GM04504 (cell line): Measurements from ENCODE around the gene RIMBP2.
"Not testable (repeated sequence)": the region's sequence is repeated elsewhere in the genome, so short reads cannot be mapped to it uniquely, and the experiment has no call there.

ENCODE experiments used
- DNase-seq: peaks from one replicate; pipeline ENCODE4 v3.0.0-alpha.2; 2012; ENCODE audit warnings: low read depth

RIMBP2 gene

DNA sequence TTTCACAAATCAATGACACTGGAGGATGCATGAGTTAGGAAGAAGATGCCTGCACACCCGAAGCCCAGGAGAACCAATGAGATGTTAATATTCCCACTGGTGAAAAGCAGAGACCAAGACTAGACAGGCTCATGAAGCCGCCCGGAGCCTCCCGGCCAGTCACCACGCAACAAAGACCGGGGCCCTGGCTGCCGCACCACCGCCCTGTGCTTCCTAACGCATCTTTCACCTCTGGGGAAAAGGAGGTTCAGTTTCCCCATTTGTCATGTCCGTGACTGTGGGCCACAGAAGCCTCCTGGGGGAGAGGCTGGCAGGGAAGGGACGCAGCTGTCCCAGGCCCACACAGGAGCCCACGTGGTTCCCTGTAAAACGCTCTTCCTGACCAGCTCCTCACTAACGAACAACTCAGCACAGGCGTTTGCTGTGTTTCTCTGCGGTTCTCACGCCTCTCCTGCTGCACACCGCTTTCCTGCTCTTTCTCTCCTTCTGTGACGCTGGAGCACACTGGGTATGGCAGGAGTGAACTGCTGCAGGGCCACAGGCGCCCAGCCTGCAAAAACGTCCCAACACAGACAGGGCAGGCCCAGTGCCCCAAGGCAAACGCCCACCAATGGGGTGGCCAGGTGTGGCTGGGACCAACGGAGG lies 10.8 kb downstream of the RIMBP2 start:
- no peak for DNase-seq

GRCh38 chr12:130704606-130705005 lies 11.5 kb downstream of the RIMBP2 start:
- DNase-seq, result no peak

- DNase-seq, result no peak
These were observed 12.2 kb downstream of the RIMBP2 start for GRCh38 chr12:130703733-130704375.

DNA sequence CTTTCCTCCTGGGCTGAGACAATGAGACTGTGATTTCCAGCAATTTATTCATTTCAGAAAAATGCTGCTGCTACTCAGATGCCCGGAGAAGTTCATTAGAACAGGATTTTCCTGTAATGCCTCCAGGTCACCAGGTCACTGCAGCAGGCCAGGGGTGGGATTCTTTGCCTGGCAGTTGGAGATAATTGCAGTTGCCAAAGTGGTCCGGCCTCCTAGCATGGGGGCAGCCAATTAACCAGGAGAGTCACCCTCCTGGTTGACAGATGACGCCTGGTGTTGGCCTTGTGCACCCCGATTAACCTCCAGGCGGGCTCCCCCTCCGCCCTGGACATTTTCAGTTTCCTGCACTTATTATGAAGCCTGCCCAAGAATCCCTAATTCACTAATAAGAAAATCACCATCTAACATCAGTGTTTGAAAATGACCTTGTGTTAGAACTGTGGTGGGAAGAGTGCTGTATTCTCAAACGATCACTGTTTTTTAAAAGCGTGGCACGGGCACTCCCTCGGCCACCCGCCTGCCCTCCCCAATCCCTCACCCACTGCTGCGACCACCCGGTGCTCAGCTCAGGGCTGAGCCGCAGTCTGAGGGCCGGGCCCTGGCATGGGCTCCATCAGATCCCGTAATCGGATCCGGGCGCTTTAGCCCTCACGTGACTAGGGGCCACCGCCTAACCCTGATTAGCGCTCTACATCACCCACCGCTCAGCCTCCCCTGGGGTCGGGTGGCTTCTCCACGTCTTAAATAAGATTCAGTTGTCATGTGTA lies 12.9 kb downstream of the RIMBP2 start:
- no peak for DNase-seq

DNA sequence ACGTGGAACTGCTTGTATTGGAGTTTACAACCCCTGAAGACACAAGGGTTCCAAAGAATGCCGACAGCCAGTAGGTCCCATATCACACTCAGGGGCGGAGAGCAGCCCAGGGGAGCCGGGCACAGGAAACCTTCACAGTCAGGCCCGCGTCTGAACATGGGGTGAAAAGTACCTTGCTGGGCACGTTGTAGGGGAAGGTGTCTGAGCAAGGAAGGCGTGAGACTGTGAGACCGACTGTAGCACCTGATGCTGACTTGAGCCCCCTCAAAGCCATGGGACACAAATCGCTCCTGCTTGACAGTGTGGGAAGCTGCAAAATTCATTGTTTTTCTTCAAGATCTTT lies 14.7 kb downstream of the RIMBP2 start:
- no peak for DNase-seq

GRCh38 chr12:130700492-130701401 lies 15.4 kb downstream of the RIMBP2 start:
- DNase-seq, result no peak

DNA sequence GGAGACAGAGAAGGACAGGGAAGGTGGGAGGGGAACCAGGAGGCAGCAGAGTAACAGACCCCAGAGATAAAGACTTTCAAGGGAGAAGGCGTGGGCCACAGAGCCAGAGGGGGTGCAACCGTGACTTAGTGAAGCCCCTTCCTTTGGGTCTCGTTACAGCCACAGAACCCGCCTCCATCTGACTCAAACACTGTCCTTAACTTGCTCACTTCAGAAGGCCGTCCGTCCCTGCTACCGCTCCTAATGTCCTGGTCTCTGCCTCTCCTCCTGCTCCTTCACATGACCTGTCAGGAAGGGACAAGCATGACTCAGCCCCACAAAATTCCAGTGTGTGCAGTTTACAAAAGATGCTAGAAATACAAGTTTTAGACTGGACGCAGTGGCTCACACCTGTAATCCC lies 18.0 kb downstream of the RIMBP2 start:
- no peak for DNase-seq

- DNase-seq, result no peak
These were observed 19.6 kb downstream of the RIMBP2 start for GRCh38 chr12:130696379-130697100.

DNA sequence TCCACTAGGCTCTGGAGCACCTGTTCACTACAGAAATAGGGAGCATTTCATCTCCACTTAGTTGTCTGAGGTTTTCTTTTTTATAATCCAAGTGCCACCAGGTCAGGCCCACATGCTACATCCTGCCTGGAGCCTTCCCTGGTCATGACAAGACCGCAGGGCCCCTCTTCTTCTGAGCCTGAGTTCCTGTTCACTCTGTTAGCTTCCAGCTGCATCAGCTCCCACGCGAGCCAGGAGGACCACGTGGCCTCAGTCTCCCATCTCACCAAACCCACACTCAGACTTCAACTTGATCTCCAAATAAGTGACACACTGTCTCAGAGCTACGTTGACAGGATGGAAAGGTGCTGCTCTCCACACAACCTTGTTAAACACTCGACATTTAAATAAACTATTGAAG lies 21.0 kb downstream of the RIMBP2 start:
- DNase-seq, result no peak

- no peak for DNase-seq
These were observed 26.4 kb downstream of the RIMBP2 start for GRCh38 chr12:130689408-130690405.

- DNase-seq, result not testable (repeated sequence)
These were observed 27.1 kb downstream of the RIMBP2 start for GRCh38 chr12:130688999-130689398.

GRCh38 chr12:130687796-130688778 lies 28.0 kb downstream of the RIMBP2 start:
- no peak for DNase-seq

DNA sequence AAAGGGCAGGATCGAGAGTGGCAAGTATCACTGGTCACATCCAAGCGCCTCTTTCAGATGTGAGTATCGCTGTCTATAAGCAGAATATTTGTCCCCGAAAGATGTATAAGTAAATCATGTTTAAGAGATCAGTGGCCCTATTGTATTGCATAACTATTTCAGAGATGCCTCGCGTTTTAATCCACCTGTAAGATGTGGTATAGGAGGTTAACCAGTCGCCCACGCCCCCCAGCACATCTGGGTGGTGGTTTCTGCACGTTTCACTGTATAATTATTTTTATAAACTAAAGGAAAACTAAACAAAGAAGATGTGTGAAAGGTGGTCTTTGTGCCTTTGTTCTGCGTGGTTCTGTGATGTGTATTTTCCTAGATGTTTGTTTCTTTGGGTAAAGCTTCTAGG lies 28.9 kb downstream of the RIMBP2 start:
- no peak for DNase-seq

DNA sequence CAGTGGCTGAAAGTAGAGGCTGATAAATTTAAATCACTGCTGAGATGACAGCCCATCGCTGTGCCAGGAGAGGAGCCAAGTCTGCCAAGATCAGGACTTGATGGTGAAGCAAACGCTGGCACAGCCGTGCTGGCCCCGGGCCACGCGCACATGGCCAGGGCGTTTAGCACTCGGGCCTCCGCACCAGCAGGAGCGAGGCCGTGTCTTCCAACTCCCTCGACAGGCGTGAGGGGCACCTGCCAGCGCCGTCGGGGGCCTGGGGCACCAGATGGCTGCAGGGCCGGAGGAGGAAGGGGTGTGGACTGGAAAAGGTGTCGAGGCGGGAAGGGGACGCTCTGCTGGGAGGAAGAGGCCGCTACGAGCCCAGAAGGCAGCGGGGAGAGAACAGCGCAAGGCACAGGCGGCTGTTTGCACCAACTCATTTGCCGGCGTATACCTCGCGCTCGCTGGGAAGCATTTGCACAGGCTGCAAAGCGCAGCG lies 29.5 kb downstream of the RIMBP2 start:
- DNase-seq, result no peak

- DNase-seq, result no peak
These were observed 30.2 kb downstream of the RIMBP2 start for GRCh38 chr12:130685850-130686249.

DNA sequence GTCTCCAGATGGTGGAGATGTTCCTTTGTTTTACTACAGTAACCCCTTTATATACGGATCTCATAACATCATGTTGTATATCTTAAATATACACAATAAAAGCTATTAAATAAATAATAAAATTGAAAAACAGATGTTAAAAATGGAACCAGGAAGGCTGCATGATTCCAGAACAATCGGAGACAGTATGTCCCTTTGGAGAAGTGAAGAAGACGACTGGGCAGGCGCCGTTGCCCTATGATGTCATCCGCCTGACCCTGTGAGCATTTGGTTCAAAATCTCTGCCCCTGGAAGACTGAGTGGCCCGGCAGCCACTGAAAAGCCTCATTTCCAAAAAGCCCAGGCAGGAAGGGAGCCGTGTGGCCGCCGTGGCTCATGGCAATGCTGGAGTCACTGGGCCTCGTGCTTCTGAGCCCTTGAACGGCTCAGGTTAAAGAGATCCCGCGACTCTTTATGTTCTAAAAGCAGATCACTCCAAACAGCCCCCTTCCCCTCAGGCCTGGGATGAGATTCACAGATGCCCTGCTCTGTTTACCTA lies 30.8 kb downstream of the RIMBP2 start:
- no peak for DNase-seq

DNA sequence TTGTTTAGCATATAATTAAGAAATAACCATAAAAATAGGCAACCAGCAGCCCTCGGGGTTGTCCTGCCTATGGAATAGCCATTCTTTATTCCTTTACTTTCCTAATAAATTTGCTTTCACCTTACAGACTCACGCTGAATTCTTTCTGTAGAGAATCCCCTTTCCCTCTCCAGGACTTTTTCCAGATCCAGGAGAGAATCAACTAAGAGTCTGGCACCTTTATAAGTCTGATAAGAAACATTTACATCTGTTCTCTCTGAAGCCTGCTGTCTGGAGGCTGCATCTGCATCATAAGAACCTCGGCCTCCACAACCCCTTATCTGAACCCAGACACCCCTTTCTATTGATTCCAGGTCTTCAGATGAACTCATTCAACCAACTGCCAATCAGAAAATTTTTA lies 32.3 kb downstream of the RIMBP2 start:
- DNase-seq, result no peak

- DNase-seq, result no peak
These were observed 33.0 kb downstream of the RIMBP2 start for GRCh38 chr12:130683080-130683479.
